Measurements from ENCODE around the gene HBP1. TPM values are rescaled to one million over a fixed set of nuclear protein-coding genes. Genes with fewer than 3 reads are reported as not detected.

The HBP1 gene
- polyA plus RNA-seq, 1 donor from 2014 or later, result 37.7 TPM

DNA sequence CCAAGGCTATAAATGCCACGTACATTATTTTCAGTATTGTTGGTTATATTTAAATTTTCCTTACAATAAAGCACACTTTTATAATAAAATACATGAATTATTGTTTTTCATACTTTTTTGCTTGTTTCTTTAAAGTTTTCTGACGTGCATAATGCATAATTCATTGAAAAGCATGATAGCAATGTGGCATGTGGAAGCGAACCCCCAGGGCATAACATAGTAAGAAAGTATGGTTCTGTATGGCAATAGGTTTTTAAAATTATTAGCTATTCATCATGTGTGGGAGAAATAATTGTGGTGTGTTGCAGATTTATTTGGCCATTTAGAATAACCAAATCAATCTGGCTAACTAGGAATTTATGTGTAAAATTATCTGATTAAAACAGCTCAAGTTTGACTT lies 7.4 kb upstream of the HBP1 start:
- Histone ChIP-seq H3K27ac (ENCODE audit: low read length) (no peak overlapping the region), H3K27me3 (ENCODE audit: insufficient read depth, low read depth, low read length) (no peaks in the 10 kb centered on the region), H3K9me2 (ENCODE audit: insufficient read depth, low read length) (no peaks in the 10 kb centered on the region), H3K9me3 (ENCODE audit: low read length) (no peaks in the 10 kb centered on the region), H3K36me3 (ENCODE audit: insufficient read depth, low read length) (peaks cover 5% of the 10 kb centered on the region), H3K9ac (ENCODE audit: low read length) (no peak overlapping the region), H3K4me2 (ENCODE audit: low read length) (no peak overlapping the region), H3K4me3 (ENCODE audit: low read length) (no peak overlapping the region), H4K20me1 (ENCODE audit: insufficient read depth) (no peaks in the 10 kb centered on the region), H3F3A (ENCODE audit: insufficient read depth, low read length, poor library complexity, severe bottlenecking) (no peaks in the 10 kb centered on the region), H2AFZ (ENCODE audit: low read depth, low read length) (no peak overlapping the region), H3K79me2 (replicated peaks; ENCODE audit: insufficient read depth, low read length) (no peaks in the 10 kb centered on the region)
- no peak for TF ChIP-seq MXI1 (conservative IDR thresholded peaks at IDR 0.05; ENCODE audit: poor library complexity, severe bottlenecking)

- H3K4me2 ChIP-seq (ENCODE audit: low read length), result no peak overlapping the region
- no peaks in the 10 kb centered on the region for H3K9me2 ChIP-seq (ENCODE audit: insufficient read depth, low read length)
- H3K36me3 ChIP-seq (ENCODE audit: insufficient read depth, low read length), result peaks cover 5% of the 10 kb centered on the region
- H3K27me3 ChIP-seq (ENCODE audit: insufficient read depth, low read depth, low read length), result no peaks in the 10 kb centered on the region
- no peaks in the 10 kb centered on the region for H4K20me1 ChIP-seq (ENCODE audit: insufficient read depth)
- no peaks in the 10 kb centered on the region for H3K9me3 ChIP-seq (ENCODE audit: low read length)
- peaks cover 4% of the 10 kb centered on the region for H3F3A ChIP-seq (ENCODE audit: insufficient read depth, low read length, poor library complexity, severe bottlenecking)
- H3K9ac ChIP-seq (ENCODE audit: low read length), result no peak overlapping the region
- TF ChIP-seq, protein P1, sequence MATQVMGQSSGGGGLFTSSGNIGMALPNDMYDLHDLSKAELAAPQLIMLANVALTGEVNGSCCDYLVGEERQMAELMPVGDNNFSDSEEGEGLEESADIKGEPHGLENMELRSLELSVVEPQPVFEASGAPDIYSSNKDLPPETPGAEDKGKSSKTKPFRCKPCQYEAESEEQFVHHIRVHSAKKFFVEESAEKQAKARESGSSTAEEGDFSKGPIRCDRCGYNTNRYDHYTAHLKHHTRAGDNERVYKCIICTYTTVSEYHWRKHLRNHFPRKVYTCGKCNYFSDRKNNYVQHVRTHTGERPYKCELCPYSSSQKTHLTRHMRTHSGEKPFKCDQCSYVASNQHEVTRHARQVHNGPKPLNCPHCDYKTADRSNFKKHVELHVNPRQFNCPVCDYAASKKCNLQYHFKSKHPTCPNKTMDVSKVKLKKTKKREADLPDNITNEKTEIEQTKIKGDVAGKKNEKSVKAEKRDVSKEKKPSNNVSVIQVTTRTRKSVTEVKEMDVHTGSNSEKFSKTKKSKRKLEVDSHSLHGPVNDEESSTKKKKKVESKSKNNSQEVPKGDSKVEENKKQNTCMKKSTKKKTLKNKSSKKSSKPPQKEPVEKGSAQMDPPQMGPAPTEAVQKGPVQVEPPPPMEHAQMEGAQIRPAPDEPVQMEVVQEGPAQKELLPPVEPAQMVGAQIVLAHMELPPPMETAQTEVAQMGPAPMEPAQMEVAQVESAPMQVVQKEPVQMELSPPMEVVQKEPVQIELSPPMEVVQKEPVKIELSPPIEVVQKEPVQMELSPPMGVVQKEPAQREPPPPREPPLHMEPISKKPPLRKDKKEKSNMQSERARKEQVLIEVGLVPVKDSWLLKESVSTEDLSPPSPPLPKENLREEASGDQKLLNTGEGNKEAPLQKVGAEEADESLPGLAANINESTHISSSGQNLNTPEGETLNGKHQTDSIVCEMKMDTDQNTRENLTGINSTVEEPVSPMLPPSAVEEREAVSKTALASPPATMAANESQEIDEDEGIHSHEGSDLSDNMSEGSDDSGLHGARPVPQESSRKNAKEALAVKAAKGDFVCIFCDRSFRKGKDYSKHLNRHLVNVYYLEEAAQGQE (IDR thresholded peaks at IDR 0.05; ENCODE audit: borderline replicate concordance), result no peak
- TF ChIP-seq MXI1 (conservative IDR thresholded peaks at IDR 0.05; ENCODE audit: poor library complexity, severe bottlenecking) (no peak), EZH2 (IDR thresholded peaks at IDR 0.05; ENCODE audit: borderline replicate concordance, insufficient read depth, low read length, poor library complexity, severe bottlenecking) (no peak), CTCF (IDR thresholded peaks at IDR 0.05; ENCODE audit: poor library complexity, severe bottlenecking) (no peak), TAF1 (IDR thresholded peaks at IDR 0.05; ENCODE audit: low read depth) (no peak)
- H3K4me3 ChIP-seq (ENCODE audit: low read length), result no peak overlapping the region
- no peaks in the 10 kb centered on the region for H3K79me2 ChIP-seq (replicated peaks; ENCODE audit: insufficient read depth, low read length)
- no peak overlapping the region for H2AFZ ChIP-seq (ENCODE audit: low read depth, low read length)
- H3K27ac ChIP-seq (ENCODE audit: low read length), result no peak overlapping the region
These were observed 6.3 kb upstream of the HBP1 start for GRCh38 chr7:107162475-107162874.

GRCh38 chr7:107164092-107164491 lies 4.7 kb upstream of the HBP1 start:
- H3K9me3 ChIP-seq (ENCODE audit: low read length), result no peaks in the 10 kb centered on the region
- no peaks in the 10 kb centered on the region for H3K27me3 ChIP-seq (ENCODE audit: insufficient read depth, low read depth, low read length)
- H3F3A ChIP-seq (ENCODE audit: insufficient read depth, low read length, poor library complexity, severe bottlenecking), result peaks cover 5% of the 10 kb centered on the region
- H3K27ac ChIP-seq (ENCODE audit: low read length), result no peak overlapping the region
- H3K9me2 ChIP-seq (ENCODE audit: insufficient read depth, low read length), result no peaks in the 10 kb centered on the region
- peaks cover 5% of the 10 kb centered on the region for H3K36me3 ChIP-seq (ENCODE audit: insufficient read depth, low read length)
- no peaks in the 10 kb centered on the region for H4K20me1 ChIP-seq (ENCODE audit: insufficient read depth)
- TF ChIP-seq POLR2AphosphoS5 (IDR thresholded peaks at IDR 0.05), result no peak
- no peaks in the 10 kb centered on the region for H3K79me2 ChIP-seq (replicated peaks; ENCODE audit: insufficient read depth, low read length)
- H3K4me3 ChIP-seq (ENCODE audit: low read length), result no peak overlapping the region
- H3K9ac ChIP-seq (ENCODE audit: low read length), result no peak overlapping the region
- H3K4me2 ChIP-seq (ENCODE audit: low read length), result no peak overlapping the region
- H2AFZ ChIP-seq (ENCODE audit: low read depth, low read length), result no peak overlapping the region

Data from neural cell (in vitro differentiated cells).